GM12874 (cell line): Measurements from ENCODE around the gene DLST.

Source experiments
- CTCF ChIP-seq: IDR thresholded peaks from 2 replicates; pipeline ENCODE4 v1.5.1; 2011; ENCODE audit warnings: low read depth, mild to moderate bottlenecking, control low read depth, low read length, moderate library complexity; ENCODE audit not compliant: insufficient read depth

DLST gene

GRCh38 chr14:74890262-74890661, 8.5 kb downstream of the DLST start:
- no peak for TF ChIP-seq CTCF

- TF ChIP-seq CTCF, result no peak
These were observed 10.2 kb downstream of the DLST start for GRCh38 chr14:74891870-74892269.

- TF ChIP-seq CTCF, result no peak
These were observed 11.0 kb downstream of the DLST start for GRCh38 chr14:74892745-74893144.

- TF ChIP-seq CTCF, result no peak
These were observed 11.9 kb downstream of the DLST start for GRCh38 chr14:74893614-74894091.

- no peak for TF ChIP-seq CTCF
These were observed 14.7 kb downstream of the DLST start for GRCh38 chr14:74896400-74896799.

- no peak for TF ChIP-seq CTCF
These were observed 15.9 kb downstream of the DLST start for GRCh38 chr14:74897642-74898041.

GRCh38 chr14:74898083-74898482, 16.4 kb downstream of the DLST start:
- no peak for TF ChIP-seq CTCF

- TF ChIP-seq CTCF, result no peak
These were observed 17.0 kb downstream of the DLST start for GRCh38 chr14:74898694-74899093.
